Superior temporal gyrus (tissue), 1 donor: ENCODE data around the gene EFNA2.
"Not testable (repeated sequence)": the region's sequence is repeated elsewhere in the genome, so short reads cannot be mapped to it uniquely, and the experiment has no call there.

ENCODE experiments used
- DNase-seq: peaks from one replicate; pipeline ENCODE4 v3.0.0-alpha.2; 2016; ENCODE audit errors: extremely low spot score

Gene EFNA2

DNA sequence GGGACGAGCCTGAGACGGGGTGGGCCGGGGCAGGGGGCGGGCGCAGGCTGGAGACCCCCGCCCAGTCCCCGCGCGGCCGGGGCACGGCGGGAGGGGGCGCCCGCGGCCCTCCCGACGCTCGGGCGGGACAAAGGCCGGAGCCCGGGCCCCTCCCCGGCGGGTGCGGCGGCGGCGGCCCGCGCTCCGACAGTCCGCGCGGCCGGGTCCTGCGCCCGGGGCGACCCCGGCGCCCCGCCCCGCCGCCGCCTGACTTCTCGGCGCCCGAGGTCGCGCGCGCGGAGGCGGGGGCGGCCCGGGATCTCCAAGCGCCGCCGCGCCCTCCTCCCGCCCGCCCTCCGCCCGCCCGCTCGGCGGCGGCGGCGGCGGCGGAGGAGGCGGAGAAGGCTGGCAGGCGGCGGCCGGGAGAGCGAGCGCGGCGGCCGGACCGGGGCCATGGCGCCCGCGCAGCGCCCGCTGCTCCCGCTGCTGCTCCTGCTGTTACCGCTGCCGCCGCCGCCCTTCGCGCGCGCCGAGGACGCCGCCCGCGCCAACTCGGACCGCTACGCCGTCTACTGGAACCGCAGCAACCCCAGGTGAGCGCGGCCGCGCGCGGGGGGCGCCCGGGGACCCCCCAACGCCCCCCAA is at the start of gene EFNA2:
TSS of gene EFNA2 (plus strand) at position 137 of the 624 bp plus-strand sequence. CDS start at position 433, 296 bp downstream.
- DNase-seq: no peak

DNA sequence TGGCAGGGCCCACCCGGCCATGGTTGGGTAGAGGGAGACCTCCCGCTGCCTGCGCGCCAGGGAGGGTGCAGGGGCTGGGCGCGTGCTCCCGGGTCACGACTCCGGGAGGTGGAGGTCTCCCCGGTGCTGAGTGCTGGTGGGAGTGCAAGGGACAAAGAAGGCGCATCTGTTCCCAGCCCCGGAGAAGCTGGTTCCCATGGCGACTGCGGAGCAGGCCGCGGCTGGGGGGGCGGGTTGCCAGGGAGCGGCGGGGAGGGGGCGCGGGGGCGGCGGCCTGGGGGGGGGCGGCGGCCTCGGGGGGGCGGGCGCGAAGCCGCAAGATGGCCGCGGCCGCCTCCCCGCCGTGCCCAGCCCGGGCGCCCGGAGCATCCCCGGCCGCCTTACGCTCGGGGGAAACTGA is 49.1 kb upstream of the EFNA2 start:
- no peak for DNase-seq

DNA sequence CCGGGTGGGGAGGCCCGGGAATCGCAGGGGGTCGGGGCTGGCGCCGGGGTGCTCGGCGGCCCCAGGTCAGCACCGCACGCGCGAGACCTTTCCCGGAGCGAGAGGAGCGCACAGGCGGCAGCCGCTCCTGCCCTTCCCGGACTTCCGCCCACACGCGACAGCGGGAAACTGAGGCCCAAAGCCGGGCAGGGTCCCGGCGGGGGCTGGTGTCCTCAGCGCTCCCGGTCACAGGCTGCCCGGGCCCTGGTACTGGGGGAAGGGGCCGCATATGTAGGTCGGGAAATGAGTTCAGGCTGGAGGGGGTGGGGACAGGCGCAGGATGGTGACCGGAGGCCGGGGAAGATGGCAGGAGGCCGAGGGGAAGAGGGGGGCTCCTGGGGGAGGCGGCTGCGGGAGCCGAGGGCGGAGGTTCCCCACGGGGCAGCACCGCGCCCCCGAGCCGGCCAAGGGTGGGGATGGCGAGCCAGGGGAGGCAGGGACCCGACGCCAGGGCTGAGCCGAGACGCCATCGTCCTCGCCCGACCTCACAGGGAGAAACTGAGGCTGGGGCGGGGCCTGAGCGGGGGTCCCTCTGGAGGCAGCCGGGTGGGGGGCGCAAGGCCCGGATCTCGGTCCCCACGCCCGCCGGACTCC is 48.5 kb upstream of the EFNA2 start:
- DNase-seq: no peak

- no peak for DNase-seq
Observed at GRCh38 chr19:1237754-1238368, 47.8 kb upstream of the EFNA2 start, which contains the start of gene CBARP. TSS of gene CBARP (minus strand) at chr19:1238005. CDS start at chr19:1236100, 1,905 bp downstream.

DNA sequence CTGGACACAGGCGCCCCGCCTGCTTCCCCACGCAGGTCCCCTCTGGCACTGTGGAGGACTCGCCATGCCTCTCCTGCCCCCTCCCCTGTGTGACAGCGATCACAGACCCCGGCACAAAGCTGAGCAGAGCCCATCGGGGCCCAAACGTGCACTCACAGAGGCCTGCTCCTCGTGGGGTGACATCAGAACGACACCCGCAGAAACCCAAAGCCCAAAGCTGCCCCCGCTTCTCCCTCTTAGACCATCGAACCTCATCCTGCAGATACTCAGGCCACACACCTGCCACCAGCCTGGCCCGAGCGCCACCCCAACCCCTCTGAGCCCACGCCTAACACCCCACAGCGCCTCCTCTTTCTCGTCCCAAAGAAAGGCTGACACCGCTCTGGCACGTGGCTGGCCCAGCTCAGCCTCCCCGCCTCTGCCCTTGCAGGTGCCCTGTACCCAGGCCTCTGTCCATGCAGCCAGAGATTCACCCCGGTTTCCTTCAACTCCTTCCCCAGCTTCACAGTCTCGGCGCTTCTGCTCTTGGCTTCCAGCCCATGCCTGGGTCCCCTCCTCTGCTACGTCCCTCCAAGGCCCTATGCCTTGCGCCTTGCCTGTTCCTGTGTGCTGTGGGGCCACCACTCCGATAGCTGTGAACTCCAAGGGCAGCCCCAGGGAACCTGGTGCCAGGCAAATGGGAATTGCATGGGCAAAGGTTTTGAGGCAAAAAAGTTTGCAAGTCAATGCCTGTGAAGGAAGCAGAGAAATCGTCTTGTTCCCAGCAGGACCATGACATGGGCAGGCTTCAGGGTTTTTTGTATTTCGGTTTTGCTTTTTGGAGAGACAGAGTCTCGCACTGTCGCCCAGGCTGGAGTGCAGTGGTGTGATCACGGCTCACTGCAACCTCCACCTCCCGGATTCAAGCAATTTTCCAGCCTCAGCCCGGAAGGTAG is 47.0 kb upstream of the EFNA2 start:
- DNase-seq: no peak

DNA sequence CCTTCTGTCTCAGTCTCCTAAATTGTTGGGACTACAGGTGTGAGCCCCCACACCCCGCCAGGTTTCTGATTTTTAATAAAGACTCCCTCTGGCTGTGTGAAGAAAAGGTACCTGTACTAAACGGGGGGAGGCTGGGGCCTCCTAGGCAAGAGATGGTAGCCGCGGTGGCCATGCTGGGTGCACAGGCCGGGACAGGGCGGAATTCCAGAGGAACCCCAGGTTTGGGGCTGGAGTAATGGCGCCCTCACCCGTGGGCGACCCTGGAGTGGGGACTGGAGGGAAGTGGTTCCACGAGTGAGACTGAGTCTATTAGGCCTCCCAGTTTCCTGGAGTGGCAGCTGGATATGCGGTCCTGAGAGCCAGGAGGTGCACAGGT is 46.3 kb upstream of the EFNA2 start:
- no peak for DNase-seq

DNA sequence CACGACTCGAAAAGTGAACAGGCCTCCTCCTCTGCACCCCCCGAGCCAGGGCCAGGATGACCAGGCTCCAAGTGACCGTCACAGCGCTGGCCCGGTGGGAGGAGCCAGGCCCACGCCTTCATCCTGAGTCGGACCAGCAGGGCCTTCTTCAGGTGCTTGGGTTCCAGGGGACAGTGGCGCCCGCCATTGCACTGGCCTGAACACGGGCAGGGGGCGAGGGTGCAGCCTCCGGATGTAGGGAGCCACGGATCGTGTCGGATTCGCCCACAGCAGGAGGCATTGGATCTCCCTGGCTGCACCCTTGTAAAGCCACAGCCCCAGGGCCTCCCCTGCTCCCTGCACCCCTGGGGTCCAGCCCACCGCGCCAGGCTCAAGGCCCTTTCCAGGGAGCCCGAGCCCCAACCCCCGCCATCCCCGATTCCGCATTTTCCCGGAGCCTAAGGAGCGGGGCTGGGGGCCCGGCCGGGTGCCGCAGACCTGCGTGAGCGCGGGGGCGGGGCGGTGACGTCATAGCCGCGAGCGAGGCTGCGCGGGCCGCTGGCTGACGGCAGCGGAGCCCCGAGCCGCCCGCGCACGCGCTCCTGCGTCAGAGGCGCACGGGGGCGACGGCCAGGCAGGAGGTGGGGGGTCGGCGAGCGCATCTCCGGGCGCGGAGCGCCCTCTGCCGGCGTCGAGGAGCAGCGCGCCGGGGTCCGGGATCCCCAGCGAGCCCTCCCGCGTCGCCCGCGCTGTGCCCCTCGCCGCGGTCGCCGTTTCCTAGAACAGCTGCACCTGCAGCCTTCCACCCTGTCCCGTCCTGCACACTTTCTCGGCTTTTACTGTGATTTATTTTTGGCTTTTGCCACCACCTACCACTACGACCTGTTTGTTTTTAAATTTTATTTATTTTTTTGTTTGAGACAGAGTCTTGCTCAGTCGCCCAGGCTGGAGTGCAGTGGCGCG is 45.6 kb upstream of the EFNA2 start:
- peak; percentile 85 for DNase-seq

DNA sequence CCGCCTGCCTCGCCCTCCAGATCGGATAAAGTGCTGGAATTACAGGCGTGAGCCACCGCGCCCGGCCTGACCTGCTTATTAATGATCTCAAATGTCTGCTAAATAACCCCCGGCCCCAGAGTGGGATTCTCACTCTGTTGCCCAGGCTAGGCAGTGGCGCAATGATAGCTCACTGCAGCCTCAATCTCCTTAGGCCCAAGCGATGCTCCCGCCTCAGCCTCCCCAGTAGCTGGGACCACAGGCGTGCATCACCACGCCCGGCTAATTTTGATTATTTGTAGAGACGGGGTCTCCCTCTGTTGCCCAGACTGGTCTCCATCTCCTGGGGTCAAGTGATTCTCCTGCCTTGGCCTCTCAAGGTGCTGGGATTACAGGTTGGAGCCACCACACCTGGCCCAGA is 44.7 kb upstream of the EFNA2 start:
- no peak for DNase-seq

DNA sequence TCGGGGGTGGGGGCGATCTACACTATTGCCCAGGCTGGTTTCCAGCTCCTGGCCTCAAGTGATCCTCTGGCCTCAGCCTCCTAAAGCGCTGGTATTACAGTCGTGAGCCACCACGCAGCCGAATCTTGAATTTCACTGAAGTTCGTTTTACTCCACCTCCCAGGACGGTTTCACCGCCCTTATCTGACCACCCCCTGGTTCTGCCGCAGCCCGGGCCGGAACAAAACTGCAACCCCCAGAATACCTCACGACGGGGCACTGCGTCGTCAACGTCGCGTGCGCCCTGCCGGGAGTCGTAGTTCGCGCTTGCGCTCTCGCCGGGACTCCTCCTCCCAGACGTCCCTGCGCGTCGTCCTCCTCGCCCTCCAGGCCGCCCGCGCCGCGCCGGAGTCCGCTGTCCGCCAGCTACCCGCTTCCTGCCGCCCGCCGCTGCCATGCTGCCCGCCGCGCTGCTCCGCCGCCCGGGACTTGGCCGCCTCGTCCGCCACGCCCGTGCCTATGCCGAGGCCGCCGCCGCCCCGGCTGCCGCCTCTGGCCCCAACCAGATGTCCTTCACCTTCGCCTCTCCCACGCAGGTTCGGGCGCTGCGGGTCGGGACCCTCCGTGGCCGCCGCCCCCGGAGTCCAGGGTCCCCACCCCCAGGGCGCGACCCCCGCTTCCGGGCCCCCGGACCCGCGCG is 44.1 kb upstream of the EFNA2 start, which contains the start of gene ATP5F1D:
TSS of gene ATP5F1D (plus strand) at position 335 of the 679 bp plus-strand sequence. CDS start at position 435, 100 bp downstream.
- peak; percentile 96 for DNase-seq

DNA sequence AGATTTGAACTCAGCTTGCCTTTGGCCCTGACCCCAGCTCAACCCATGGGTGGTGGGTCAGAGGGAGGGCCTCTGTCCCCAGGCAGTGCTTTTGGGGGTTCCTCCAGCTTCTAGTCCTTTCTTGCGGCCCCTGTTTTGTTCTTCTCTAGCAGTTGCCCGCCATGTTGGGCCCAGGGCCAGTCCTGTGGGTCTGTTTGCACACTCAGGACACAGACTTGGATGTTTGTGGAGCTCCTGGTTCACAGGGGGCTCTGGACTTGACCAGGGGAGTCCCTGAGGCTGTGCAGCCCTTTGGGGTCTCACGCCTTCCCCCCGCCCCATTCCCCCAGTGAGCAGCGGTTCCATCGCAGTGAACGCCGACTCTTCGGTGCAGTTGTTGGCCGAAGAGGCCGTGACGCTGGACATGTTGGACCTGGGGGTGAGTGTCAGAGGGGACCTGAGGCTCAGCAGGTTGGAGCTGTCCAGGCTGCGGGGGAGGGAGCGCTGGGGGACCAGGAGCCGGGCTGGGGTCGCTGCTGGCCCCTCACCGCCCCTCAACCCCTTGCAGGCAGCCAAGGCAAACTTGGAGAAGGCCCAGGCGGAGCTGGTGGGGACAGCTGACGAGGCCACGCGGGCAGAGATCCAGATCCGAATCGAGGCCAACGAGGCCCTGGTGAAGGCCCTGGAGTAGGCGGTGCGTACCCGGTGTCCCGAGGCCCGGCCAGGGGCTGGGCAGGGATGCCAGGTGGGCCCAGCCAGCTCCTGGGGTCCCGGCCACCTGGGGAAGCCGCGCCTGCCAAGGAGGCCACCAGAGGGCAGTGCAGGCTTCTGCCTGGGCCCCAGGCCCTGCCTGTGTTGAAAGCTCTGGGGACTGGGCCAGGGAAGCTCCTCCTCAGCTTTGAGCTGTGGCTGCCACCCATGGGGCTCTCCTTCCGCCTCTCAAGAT is 41.6 kb upstream of the EFNA2 start:
- DNase-seq: peak; percentile 83

- DNase-seq: peak; percentile 9
Observed at GRCh38 chr19:1244693-1245451, 40.8 kb upstream of the EFNA2 start.

DNA sequence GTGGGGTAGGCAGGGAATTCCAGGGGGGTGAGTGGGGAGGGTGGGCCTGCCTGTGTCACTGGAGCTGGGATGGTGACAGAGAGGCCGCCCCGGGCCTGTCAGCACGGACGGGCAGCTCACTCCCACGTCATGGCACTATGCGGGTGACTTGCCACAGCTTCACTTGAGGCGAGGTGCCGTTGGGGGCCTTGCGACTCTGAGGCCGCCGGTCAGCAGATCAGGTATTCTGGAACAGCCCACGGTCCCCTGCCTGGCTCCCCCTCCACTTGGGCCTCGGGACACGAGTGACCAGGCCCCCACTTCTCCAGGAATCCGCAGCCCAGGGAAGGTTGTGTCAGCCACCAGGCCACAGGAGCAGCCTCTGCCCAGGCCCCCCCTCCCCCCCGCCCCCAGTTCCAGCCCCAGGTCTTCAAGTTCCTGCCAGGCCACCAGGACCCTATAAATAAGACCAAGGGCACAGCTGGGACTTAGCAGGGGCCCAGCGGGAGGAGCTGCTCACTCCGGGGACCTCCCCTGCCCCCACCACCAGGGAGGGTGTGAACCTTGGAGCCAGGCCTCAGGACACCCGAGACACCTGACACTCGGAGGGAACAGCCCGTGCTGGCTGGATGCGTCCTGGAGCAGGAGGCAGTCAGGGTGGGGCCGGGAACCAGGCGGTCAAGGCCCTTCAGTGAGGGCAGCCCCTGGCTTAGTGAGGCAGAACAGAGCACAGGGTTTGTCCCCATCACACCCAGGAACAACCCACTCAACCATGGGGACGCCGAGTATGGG is 40.0 kb upstream of the EFNA2 start:
- no peak for DNase-seq

- DNase-seq: not testable (repeated sequence)
Observed at GRCh38 chr19:1246265-1247087, 39.2 kb upstream of the EFNA2 start.

DNA sequence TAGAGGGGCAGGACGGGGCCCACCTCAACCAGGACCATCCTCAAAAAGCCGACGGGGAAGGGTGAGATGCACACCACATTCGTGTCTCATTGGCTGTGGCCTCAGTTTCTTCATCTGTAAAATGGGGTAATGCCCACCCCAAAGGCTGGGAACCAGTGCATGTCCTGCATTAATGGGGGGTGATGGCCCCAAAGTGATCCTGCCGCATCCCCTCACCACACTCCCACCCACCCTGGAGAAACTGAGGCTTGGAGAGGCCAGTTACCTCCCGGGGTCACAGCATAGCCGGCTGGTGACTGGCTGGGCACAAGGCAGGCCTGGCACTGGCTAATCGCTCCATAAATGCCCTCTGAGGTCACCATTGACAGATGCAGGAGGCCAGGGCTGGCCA is 37.9 kb upstream of the EFNA2 start:
- DNase-seq: no peak

DNA sequence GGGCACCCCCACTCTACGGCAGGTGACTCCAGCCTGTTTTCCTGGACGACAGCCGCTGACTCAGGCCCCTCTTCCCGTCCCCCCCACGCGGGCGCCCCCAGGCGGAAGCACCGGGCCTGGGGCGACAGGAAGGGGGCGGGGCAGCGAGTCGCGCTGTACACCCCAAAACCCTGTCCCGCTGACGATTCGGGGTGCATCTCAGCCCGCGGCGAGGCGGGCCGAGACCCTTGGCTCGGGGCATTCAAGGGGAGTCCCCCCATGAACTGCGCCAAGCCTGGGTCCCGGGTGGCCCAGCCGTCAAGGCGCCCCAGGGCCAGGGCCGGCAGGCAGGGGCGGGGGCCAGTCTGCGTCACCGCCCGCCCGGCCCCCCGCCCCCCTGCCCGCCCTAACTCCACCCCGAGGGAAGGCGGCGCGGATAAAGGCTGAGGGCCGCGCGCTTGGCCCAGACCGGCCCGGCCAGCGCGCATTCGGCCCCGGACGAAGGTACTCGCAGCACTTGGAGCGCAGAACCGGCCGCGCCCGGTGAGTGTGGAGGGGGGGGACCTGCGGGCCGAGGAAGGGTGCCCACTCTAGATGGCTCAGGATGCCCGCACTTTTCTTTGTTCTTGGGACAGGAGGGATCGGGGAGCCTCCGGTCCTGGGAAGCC is 37.4 kb upstream of the EFNA2 start, which contains the start of gene MIDN:
TSS of gene MIDN (plus strand) at position 445 of the 647 bp plus-strand sequence. CDS start 1,714 bp downstream, outside the sequence.
- peak; percentile 22 for DNase-seq

GRCh38 chr19:1248786-1249297 is 36.8 kb upstream of the EFNA2 start:
- peak; percentile 75 for DNase-seq
